GM15510 (cell line): ENCODE measurements around the gene ZNF662.
A peak's percentile ranks its signal among the peaks of the same experiment; 100 is the strongest.

ENCODE experiments used
- POLR2A ChIP-seq: IDR thresholded peaks from 3 replicates; pipeline ENCODE4 v1.6.1; 2011; ENCODE audit warnings: borderline replicate concordance; ENCODE audit not compliant: insufficient read length; ENCODE audit errors: extremely low read depth

ZNF662 gene

DNA sequence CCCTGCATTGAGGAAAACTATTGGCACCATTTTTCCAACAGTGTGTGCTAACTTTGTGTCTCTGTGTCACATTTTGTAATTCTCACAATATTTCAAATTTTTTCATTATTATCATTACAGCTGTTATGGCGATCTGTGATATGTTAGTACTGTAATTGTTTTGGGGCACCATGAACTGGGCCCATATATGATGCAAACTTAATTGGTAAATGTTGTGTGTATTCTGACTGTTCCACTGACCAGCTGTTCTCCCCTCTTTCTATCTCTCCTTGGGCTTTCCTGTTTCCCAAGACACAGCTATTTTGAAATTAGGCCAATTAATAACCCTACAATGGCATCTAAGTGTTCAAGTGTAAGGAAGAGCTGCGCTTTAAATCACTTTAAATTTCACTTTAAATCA lies 28.1 kb upstream of the ZNF662 start:
- TF ChIP-seq POLR2A = no peak

DNA sequence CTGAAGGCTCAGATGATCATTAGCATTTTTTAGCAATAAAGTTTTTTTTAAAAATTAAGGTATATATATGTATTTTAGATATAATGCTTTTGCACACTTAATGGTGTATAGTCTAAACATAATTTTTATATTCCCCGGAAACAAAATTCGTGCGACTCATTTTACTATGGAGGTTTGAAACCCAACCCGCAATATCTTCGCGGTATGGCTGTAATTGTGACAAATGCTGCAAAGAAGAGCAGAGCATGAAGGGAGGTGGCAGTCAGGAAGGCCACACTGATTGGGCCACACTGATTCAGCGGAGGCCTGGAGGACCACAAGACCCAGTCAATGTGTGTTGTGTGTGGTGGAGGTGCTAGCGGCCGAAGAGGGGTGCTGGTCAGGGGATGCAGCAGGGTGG lies 25.8 kb upstream of the ZNF662 start:
- no peak for TF ChIP-seq POLR2A

- TF ChIP-seq POLR2A = peak; percentile 34
Observed at GRCh38 chr3:42880601-42881451, 25.1 kb upstream of the ZNF662 start.

GRCh38 chr3:42884324-42884723 lies 21.6 kb upstream of the ZNF662 start:
- no peak for TF ChIP-seq POLR2A

DNA sequence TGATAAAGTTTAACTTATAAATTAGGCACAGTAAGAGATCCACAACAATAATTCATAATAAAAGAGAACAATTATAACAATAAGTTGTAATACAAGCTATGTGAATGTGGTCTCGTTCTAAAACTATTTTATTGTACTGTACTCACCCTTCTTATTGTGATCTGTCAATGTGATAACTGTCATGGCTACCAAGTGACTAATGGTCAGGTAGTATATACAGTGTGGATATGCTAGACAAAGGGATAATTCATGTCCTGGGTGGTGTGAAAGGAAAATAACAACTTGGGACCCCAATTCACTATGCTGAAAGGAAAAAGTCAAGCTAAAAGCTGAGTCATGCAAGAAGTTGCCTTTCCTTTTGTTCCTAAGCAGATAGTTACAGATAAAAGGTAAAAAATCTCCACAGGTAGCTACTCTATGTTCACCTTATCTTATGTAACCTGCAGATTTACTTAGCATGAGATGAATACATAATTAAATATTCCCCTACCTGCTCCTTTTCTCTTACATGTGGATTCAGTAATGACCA lies 19.6 kb upstream of the ZNF662 start:
- no peak for TF ChIP-seq POLR2A

DNA sequence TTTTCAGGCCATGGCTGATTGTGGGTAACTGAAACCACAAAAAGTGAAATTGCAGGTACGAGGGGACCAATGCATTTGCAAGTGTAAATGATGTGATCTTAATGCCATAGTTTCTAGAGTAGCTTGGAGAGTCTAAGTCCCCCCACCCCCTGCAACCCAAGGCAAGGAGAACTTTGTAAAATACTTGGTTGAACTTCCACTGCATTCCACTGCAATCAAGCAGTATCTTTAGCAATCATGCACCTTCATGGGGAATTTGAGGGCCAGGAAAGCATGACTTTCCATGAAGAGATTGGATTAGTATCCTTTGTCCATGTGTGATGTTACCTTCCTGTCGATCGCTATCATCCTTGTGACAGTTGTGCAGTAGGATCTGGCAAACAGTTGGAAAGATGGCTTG lies 18.9 kb upstream of the ZNF662 start:
- TF ChIP-seq POLR2A = no peak

DNA sequence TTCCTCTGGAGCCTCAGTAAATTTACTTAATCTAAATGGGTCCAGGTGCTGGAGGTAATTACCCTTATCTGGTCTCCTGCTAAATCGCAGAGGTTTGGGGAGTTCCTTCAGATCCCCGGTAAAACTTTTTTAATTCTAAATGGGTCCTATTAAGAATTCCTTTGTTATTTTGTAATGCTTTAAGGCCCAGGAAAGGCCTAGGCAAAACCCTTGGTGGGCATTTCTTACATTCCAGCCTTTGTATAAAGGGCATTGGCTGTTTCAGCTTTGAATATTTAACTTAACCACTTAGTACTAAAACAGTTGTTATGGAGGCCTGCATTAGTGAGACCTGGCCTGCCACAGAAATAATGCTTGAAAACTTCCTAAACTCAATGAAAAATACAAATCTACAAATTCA lies 14.9 kb upstream of the ZNF662 start:
- no peak for TF ChIP-seq POLR2A

DNA sequence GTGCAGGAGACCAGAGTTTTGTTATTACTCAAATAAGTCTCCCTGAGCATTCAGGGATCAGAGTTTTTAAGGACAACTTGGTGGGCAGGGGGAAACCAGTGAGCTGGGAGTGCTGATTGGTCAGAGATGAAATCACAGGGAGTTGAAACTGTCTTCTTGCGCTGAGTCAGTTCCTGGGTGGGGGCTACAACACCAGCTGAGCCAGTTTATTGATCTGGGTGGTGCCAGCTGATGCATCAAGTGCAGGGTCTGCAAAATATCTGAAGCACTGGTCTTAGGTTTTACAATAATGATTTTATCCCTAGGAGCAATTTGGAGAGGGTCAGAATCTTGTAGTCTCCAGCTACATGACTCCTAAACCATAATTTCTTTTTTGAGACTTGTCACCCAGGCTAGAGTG lies 13.8 kb upstream of the ZNF662 start:
- TF ChIP-seq POLR2A = no peak

GRCh38 chr3:42892807-42893206 lies 13.1 kb upstream of the ZNF662 start:
- TF ChIP-seq POLR2A = no peak

DNA sequence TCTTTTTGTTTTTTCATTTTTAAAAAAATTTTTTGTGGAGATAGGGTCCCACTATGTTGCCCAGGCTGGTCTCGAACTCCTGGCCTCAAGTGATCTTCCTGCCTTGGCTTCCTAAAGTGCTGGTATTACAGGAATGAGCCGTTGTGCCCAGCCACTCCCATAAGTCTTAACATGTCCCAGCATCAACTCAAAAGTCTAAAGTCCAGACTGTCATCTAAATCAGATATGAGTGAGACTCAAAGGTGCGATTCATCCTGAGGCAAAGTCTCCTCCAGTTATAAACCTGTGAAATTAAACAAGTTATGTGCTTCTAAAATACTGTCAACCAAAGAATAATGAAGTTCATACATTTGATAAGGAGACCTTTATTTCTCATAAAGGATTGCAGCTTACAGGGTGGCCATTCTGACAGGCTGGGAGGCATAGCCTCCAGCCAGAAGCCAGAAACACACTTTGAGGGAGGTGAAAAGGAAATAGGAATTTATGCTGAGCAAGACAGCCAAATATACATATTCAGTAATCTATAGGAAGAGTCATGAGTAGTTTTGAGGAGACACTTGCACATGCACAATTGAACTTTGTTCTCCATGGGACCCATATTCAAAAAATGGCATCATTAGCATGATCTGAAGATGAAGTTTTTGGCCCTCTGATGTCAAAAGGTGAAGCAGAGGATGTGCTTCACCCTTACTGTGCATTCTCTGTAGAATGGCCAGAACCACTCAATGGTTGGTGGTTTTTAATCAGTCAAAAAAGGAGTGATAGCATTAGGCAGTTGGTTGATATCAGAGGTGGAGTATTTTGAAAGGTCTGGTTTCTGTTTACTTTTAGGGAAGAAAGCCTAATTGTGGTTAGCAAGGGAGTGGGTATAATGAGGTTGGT lies 11.0 kb upstream of the ZNF662 start:
- no peak for TF ChIP-seq POLR2A

DNA sequence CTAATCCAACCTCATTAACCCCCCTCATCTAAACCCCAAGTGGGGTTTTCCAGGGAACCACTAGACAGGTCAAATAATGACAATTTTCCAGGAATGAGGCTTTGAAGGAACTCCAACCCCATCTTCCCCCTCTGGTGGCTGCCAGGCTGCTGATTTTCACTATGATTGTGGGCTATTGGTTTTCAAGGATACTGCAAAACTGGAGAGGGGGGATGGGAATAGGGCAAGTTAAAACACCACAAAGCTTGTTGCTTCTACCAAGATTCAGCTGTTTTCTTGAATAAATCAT lies 10.4 kb upstream of the ZNF662 start:
- no peak for TF ChIP-seq POLR2A

DNA sequence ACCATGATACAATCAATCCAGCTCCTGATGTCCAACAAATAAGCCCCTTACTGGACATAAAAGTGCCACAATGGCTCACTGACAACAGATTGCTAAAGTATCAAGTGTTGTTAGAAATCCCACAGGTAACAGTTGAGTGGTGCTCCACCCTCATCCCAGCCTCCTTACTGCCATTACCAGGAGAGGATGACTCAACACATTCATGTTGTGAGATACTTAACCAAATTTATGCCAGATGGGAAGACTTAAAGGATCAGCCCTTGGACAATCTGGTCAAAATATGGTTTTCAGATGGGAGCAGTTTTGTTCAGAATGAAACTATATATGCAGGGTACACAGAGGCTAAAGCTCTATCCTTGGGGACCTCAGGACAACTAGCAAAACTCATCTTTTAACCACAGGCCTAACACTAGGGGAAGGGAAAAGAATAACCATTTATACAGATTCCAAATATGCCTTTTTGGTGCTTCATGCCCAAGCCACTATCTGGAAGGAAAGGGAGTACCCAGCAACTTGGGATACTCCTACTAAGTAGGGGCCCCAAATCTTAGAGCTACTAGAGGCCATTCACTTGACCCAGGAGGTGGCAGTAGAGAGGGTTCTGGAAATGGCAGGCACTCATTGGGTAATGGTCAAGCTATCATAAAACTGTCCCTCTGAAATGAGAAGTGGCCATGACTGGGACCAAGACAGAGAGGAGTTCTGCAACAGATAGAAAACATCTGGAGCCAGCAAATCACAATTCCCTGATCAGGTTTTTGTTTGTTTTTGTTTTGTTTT lies 6.9 kb upstream of the ZNF662 start:
- TF ChIP-seq POLR2A = no peak

GRCh38 chr3:42900226-42901072 lies 5.5 kb upstream of the ZNF662 start:
- TF ChIP-seq POLR2A = no peak

- no peak for TF ChIP-seq POLR2A
Observed at GRCh38 chr3:42901073-42901415, 4.9 kb upstream of the ZNF662 start.
